Mesothelial cell of epicardium (in vitro differentiated cells): ENCODE results near the gene PRKCA. TPM values are rescaled to one million over a fixed set of nuclear protein-coding genes. Genes with fewer than 3 reads are reported as not detected.
"Not testable (repeated sequence)": the region's sequence is repeated elsewhere in the genome, so short reads cannot be mapped to it uniquely, and the experiment has no call there.

Experiments used
- DNase-seq, 2 experiments: peaks; one replicate each; pipeline ENCODE4 v3.0.0; 2021; ENCODE audit warnings: low spot score in 2 of 2; ENCODE audit not compliant: unreplicated experiment in 2 of 2
- H3K27ac Mint-ChIP-seq: 2 replicates; pipeline ENCODE4 v1.8.0; 2021; ENCODE audit warnings: mixed read lengths
- H3K27me3 Mint-ChIP-seq: 2 replicates; pipeline ENCODE4 v1.8.0; 2021; ENCODE audit warnings: low read depth, mixed read lengths
- H3K36me3 Mint-ChIP-seq: 2 replicates; pipeline ENCODE4 v1.8.0; 2021; ENCODE audit warnings: mixed read lengths
- H3K4me1 Mint-ChIP-seq: 2 replicates; pipeline ENCODE4 v1.8.0; 2021; ENCODE audit warnings: mixed read lengths
- H3K4me3 Mint-ChIP-seq: 2 replicates; pipeline ENCODE4 v1.8.0; 2021; ENCODE audit warnings: mild to moderate bottlenecking, moderate library complexity, mixed read lengths
- H3K9me3 Mint-ChIP-seq: 2 replicates; pipeline ENCODE4 v1.8.0; 2021; ENCODE audit warnings: mixed read lengths
- total RNA-seq: library from RNA; stranded (reverse); gene quantifications from 3 replicates; pipeline ENCODE4 v1.2.1, GENCODE V29; 2021
- TF ChIP-seq, protein P1 (sequence below): fragments of 200-600 bp; sonication (generic); IDR thresholded peaks from one replicate; pipeline ENCODE4 v1.5.0; 2021; ENCODE audit warnings: antibody characterized with exemption; ENCODE audit not compliant: unreplicated experiment

Gene PRKCA
- total RNA-seq, 1 donor from 2014 or later: 15.2 TPM

DNA sequence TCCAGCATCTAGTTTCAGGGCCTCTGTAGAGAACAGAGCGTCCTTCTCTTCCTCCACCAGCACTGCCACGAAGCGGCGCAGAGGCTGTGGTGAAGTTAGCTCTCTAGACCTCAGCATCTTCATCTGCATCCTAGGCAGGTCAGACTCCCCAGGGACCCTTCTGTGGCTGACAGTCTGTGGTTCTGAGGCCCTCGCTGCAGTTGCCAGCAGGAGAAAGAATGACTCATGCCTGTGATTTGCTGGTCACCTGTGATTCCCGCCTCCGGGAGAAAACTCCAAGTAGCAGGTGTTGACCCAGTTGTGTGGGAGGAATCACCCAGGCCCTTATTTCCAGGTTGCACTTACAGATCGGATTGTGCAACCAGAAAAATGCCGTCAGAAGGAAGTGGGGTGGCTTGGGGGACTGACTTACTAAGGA, 415.2 kb downstream of the PRKCA start:
- no peak for DNase-seq
- Mint-ChIP-seq H3K36me3 (no peaks in the 10 kb centered on the region), H3K27me3 (no peaks in the 10 kb centered on the region), H3K4me3 (no peak overlapping the region), H3K4me1 (peaks cover 18% of the 10 kb centered on the region), H3K27ac (no peak overlapping the region), H3K9me3 (no peaks in the 10 kb centered on the region)
- TF ChIP-seq, protein P1, sequence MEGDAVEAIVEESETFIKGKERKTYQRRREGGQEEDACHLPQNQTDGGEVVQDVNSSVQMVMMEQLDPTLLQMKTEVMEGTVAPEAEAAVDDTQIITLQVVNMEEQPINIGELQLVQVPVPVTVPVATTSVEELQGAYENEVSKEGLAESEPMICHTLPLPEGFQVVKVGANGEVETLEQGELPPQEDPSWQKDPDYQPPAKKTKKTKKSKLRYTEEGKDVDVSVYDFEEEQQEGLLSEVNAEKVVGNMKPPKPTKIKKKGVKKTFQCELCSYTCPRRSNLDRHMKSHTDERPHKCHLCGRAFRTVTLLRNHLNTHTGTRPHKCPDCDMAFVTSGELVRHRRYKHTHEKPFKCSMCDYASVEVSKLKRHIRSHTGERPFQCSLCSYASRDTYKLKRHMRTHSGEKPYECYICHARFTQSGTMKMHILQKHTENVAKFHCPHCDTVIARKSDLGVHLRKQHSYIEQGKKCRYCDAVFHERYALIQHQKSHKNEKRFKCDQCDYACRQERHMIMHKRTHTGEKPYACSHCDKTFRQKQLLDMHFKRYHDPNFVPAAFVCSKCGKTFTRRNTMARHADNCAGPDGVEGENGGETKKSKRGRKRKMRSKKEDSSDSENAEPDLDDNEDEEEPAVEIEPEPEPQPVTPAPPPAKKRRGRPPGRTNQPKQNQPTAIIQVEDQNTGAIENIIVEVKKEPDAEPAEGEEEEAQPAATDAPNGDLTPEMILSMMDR: no peak

DNA sequence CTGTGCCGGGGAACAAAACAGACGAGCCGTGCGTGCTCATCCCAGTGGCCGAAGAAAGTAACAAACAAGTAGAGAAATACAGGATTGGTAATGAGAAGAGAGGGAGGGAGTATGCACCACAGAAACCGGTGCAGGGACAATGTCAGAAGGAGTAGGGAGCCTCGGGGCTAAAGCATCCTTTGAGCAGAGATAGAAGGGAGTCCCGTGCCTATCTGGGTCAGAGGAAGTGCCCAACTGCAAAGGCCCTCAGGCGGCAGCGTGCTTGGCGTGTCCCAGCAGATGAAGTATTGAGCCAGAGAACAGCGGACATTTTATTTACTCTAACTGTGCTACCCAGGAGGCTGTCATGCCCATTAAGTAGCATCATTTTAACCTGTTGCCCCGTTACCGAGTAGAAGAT, 417.6 kb downstream of the PRKCA start:
- Mint-ChIP-seq H3K9me3 (no peaks in the 10 kb centered on the region), H3K4me1 (peaks cover 25% of the 10 kb centered on the region), H3K27me3 (no peaks in the 10 kb centered on the region), H3K4me3 (no peak overlapping the region), H3K36me3 (no peaks in the 10 kb centered on the region), H3K27ac (no peak overlapping the region)
- DNase-seq: no peak
- TF ChIP-seq, protein P1: no peak

DNA sequence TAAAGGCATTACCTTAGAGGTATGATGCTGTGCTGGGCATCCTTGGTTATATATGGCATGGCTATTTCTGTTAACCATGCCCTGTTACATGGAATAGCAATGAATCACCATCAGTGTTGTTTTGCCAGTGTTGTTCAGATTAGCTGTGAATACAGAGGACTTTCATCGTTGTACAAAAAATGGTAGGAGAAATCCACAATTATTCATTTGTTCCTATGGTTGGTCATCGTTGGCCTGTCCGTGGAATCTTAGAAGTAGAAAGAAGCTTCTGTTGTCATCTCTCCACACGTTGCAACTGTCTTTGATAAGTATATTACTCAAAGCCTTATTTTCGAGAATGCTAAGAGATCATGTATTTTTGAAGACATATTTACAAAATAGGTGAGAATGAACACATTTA, 418.2 kb downstream of the PRKCA start:
- peaks cover 25% of the 10 kb centered on the region for H3K4me1 Mint-ChIP-seq
- H3K36me3 Mint-ChIP-seq: no peaks in the 10 kb centered on the region
- no peak overlapping the region for H3K27ac Mint-ChIP-seq
- TF ChIP-seq, protein P1: no peak
- no peaks in the 10 kb centered on the region for H3K9me3 Mint-ChIP-seq
- no peaks in the 10 kb centered on the region for H3K27me3 Mint-ChIP-seq
- H3K4me3 Mint-ChIP-seq: no peak overlapping the region
- no peak for DNase-seq

DNA sequence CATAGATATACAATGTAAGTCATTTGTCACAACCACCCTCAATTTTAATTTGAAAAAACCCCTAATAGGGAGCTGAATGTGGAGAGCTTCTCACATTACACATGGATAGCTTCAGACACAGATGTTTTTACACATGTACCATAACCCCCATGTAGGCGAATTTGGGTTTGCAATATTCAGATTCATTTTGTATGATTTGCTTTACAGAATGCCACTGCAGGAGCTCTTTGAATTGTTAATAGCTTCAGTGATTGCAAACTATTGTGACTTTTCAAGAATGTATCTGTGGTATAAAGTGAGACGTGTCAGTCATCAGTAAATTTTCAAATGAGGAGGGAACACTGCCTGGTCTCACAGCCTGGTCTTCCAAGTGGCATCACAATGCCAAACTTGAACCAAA, 419.9 kb downstream of the PRKCA start:
- Mint-ChIP-seq H3K36me3 (no peaks in the 10 kb centered on the region), H3K27me3 (no peaks in the 10 kb centered on the region), H3K9me3 (no peaks in the 10 kb centered on the region), H3K4me3 (no peak overlapping the region), H3K27ac (no peak overlapping the region), H3K4me1 (peaks cover 8% of the 10 kb centered on the region)
- no peak for DNase-seq
- TF ChIP-seq, protein P1: no peak

DNA sequence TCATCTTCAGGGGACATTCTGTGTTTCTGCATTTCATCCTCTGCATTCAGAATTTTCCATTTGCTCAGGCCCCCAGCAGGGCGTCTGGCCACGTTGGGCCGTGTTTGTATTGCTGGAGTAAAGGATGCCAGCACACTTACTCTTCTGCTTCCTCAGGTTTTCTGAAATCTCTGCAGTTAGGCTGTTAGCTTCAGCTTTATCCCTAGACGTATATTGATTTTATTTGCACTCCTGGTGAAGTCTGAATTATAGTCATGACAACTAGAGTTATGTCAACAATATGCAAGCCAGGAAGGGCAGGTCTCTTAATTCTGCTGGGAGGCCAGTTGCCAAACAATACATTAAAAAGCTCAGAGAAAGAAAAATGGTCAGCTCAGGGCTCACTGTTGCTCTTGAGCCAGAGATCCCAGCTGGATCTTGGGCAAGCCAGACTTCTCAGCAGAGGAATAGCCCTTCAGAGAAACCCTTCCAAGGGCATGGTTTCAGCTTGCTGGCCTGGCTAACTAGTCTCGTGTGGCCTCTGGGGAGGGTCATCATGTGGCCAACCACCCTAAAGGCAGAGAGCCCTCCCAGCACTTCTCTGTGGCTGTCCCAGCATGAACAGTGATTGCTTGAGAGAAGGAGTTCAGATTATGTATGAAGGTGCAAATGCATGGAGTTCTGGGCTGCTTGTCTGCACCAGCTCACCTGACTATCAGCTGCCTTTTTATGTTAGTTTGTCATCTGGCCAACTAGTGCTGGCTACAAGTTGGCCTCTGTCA, 422.3 kb downstream of the PRKCA start:
- Mint-ChIP-seq H3K9me3 (no peaks in the 10 kb centered on the region), H3K27me3 (no peaks in the 10 kb centered on the region), H3K27ac (no peak overlapping the region), H3K4me3 (no peak overlapping the region), H3K4me1 (peaks cover 7% of the 10 kb centered on the region), H3K36me3 (no peaks in the 10 kb centered on the region)
- DNase-seq: no peak
- TF ChIP-seq, protein P1: no peak

DNA sequence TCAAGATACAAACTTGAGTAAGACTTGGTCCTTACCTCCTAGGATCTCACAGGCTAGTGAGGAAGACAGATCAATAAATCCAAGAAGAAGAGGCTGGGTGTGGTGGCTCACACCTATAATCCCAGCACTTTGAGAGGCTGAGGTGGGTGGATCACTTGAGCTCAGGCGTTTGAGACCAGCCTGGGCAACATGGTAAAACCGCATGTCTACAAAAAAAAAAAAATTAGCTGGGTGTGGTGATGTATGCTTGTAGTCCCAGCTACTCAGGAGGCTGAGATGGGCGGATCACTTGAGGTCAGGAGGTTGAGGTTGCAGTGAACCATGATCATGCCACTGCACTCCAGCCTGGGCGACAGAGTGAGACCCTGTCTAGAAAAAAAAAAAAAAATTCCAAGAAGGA, 423.0 kb downstream of the PRKCA start:
- not testable (repeated sequence) for DNase-seq, H3K36me3 Mint-ChIP-seq, H3K27me3 Mint-ChIP-seq, H3K4me1 Mint-ChIP-seq, H3K27ac Mint-ChIP-seq, H3K9me3 Mint-ChIP-seq, H3K4me3 Mint-ChIP-seq
